SK-N-SH (cell line): Measurements from ENCODE around the gene CDH23.

Source experiments
- CHD2 ChIP-seq: fragments of 150-350 bp; IDR thresholded peaks from 2 replicates; pipeline ENCODE4 v1.6.1; 2018; ENCODE audit warnings: low read length; ENCODE audit not compliant: partially characterized antibody
- CTCF ChIP-seq: fragments of 200-600 bp; sonication (generic); IDR thresholded peaks from 2 replicates; pipeline ENCODE4 v1.6.1; 2017; ENCODE audit warnings: antibody characterized with exemption, mild to moderate bottlenecking, moderate library complexity
- EP300 ChIP-seq, 2 experiments: IDR thresholded peaks; 2 replicates each; pipeline versions ENCODE4 v1.4.0 to v1.6.1; 2012; ENCODE audit warnings: borderline replicate concordance in 1 of 2, low read depth in 1 of 2, low read length in 1 of 2
- FOXJ3 ChIP-seq: sonication (generic); formaldehyde crosslinking; IDR thresholded peaks from 2 replicates; pipeline ENCODE4 v1.5.1; 2020; ENCODE audit warnings: mild to moderate bottlenecking, missing genetic modification reagents
- NFIC ChIP-seq: IDR thresholded peaks from 2 replicates; pipeline ENCODE4 v1.4.0; 2012; ENCODE audit warnings: borderline replicate concordance
- RAD21 ChIP-seq: IDR thresholded peaks from 2 replicates; pipeline ENCODE4 v1.6.1; 2012; ENCODE audit warnings: mild to moderate bottlenecking, low read length
- REST ChIP-seq: IDR thresholded peaks from 2 replicates; pipeline ENCODE4 v1.6.1; 2012; ENCODE audit warnings: mild to moderate bottlenecking, low read depth, low read length, moderate library complexity
- SIN3A ChIP-seq: IDR thresholded peaks from 2 replicates; pipeline ENCODE4 v1.6.1; 2012; ENCODE audit warnings: low read depth, mild to moderate bottlenecking, low read length, moderate library complexity, borderline replicate concordance
- TCF12 ChIP-seq: IDR thresholded peaks from 2 replicates; pipeline ENCODE4 v1.4.0; 2012
- YY1 ChIP-seq: IDR thresholded peaks from 2 replicates; pipeline ENCODE4 v1.4.0; 2012; ENCODE audit warnings: low read depth, mild to moderate bottlenecking

- TF ChIP-seq RAD21 = no peak
- TF ChIP-seq CTCF = no peak
- no peak for TF ChIP-seq FOXJ3 (CRISPR knock-in tag)
- TF ChIP-seq NFIC = no peak
- TF ChIP-seq YY1 = no peak
- no peak for TF ChIP-seq CHD2
- TF ChIP-seq SIN3A = no peak
- TF ChIP-seq EP300 (IDR thresholded peaks at IDR 0.05; ENCODE audit: borderline replicate concordance in 1 of 2, low read depth in 1 of 2, low read length in 1 of 2) = no peak
- TF ChIP-seq REST = no peak
- TF ChIP-seq TCF12 = no peak
Measured at GRCh38 chr10:71614946-71615345, 218.2 kb downstream of the CDH23 start.
